Activated T-helper 9 cell treated with anti-CD3 and anti-CD28 coated beads, Interleukin-2, amount 50 U/mL, for 16 hours (primary cell): ENCODE measurements around the gene PLA2G4F.

Experiments
- DNase-seq: peaks from one replicate; pipeline ENCODE4 v3.0.0-alpha.2; 2020; ENCODE audit warnings: low read depth

Gene PLA2G4F

GRCh38 chr15:42163947-42164550, 7.6 kb upstream of the PLA2G4F start:
- no peak for DNase-seq

- DNase-seq: no peak
Observed at GRCh38 chr15:42163291-42163690, 6.9 kb upstream of the PLA2G4F start.

GRCh38 chr15:42160136-42160535, 3.7 kb upstream of the PLA2G4F start:
- no peak for DNase-seq

- no peak for DNase-seq
Observed at GRCh38 chr15:42159381-42160015, 3.1 kb upstream of the PLA2G4F start.

GRCh38 chr15:42158941-42159340, 2.5 kb upstream of the PLA2G4F start:
- no peak for DNase-seq

GRCh38 chr15:42157981-42158765, 1.7 kb upstream of the PLA2G4F start:
- DNase-seq: no peak

- no peak for DNase-seq
Observed at GRCh38 chr15:42157381-42157780, 945 bp upstream of the PLA2G4F start.

- no peak for DNase-seq
Observed at GRCh38 chr15:42155546-42156242, 742 bp downstream of the PLA2G4F start.

- no peak for DNase-seq
Observed at GRCh38 chr15:42154956-42155355, 1.5 kb downstream of the PLA2G4F start.

GRCh38 chr15:42154212-42154941, 2.1 kb downstream of the PLA2G4F start:
- no peak for DNase-seq

- no peak for DNase-seq
Observed at GRCh38 chr15:42153874-42154211, 2.6 kb downstream of the PLA2G4F start.

- no peak for DNase-seq
Observed at GRCh38 chr15:42152921-42153698, 3.3 kb downstream of the PLA2G4F start.

GRCh38 chr15:42152196-42152920, 4.1 kb downstream of the PLA2G4F start:
- no peak for DNase-seq

GRCh38 chr15:42151736-42152135, 4.7 kb downstream of the PLA2G4F start:
- DNase-seq: no peak

GRCh38 chr15:42151141-42151561, 5.3 kb downstream of the PLA2G4F start:
- DNase-seq: no peak

- DNase-seq: no peak
Observed at GRCh38 chr15:42150219-42150970, 6.0 kb downstream of the PLA2G4F start.

- DNase-seq: no peak
Observed at GRCh38 chr15:42149493-42150218, 6.8 kb downstream of the PLA2G4F start.

- DNase-seq: no peak
Observed at GRCh38 chr15:42148808-42149492, 7.5 kb downstream of the PLA2G4F start.

- no peak for DNase-seq
Observed at GRCh38 chr15:42147431-42147735, 9.1 kb downstream of the PLA2G4F start.
